ENCODE data around the gene NR2E1. TPM values are rescaled to one million over a fixed set of nuclear protein-coding genes. Genes with fewer than 3 reads are reported as not detected.

Gene NR2E1
- total RNA-seq, 1 experiment from 2014 or later, result not detected

DNA sequence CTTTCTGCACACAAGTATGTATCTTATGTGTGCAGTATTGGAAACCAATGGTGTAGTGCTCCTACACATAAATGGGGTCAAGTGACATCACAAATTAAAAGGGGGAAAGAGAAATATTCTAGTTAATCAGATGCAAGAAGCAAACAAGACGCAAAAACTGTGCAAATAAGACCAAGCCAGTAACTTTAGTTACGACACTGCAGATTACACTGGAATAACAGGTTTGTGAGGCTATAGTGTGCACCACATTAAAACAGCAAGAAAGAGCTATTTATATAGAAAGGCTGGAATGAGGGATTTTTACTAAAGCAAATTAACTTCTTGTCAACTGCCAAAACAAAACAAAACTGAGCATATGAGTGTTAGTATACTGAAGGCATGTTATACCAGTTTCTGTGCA lies 45.8 kb downstream of the NR2E1 start:
- H3T11ph ChIP-seq (ENCODE audit: low read length), result no peak overlapping the region
- Mint-ChIP-seq H3K4me1 (peaks cover 3 to 4% of the 10 kb centered on the region in 2 experiments; a peak in 2 of 4 replicates), H3K9me3 (no peaks in the 10 kb centered on the region), H3K4me3 (no peak overlapping the region), H3K36me3 (ENCODE audit: insufficient read depth in 1 of 3, low read depth in 3 of 3) (peaks cover 0 to 9% (median 6%) of the 10 kb centered on the region in 3 experiments; a peak in 3 of 7 replicates), H3K27me3 (ENCODE audit: low read depth) (no peaks in the 10 kb centered on the region), H3K27ac (no peak overlapping the region)
- no peak overlapping the region for H2BK120ac ChIP-seq (ENCODE audit: low read depth, low read length, poor library complexity, severe bottlenecking)
- H3K56ac ChIP-seq (ENCODE audit: insufficient read length, low read depth, low read length), result no peak overlapping the region
- H3K23me2 ChIP-seq (ENCODE audit: insufficient read length, low read depth, low read length, poor library complexity, severe bottlenecking), result no peaks in the 10 kb centered on the region
- H3K27me3 ChIP-seq (ENCODE audit: insufficient read depth, low read length), result no peaks in the 10 kb centered on the region
- no peak overlapping the region for H4K5ac ChIP-seq (ENCODE audit: insufficient read length, low read depth, low read length)
- H4K8ac ChIP-seq (replicated peaks; ENCODE audit: insufficient read length, low read depth, low read length), result no peak overlapping the region
- H3K4me2 ChIP-seq (ENCODE audit: insufficient read depth, insufficient read length, low read length), result no peak overlapping the region
- no peak overlapping the region for H3K14ac ChIP-seq (ENCODE audit: insufficient read depth, low read length)
- no peak overlapping the region for H2BK15ac ChIP-seq (ENCODE audit: low read depth, low read length)
- H3K18ac ChIP-seq (ENCODE audit: insufficient read length, low read depth, low read length), result no peak overlapping the region
- H3K4me1 ChIP-seq (ENCODE audit: insufficient read depth, low read length), result no peaks in the 10 kb centered on the region
- no peak overlapping the region for H2BK12ac ChIP-seq (ENCODE audit: insufficient read length, low read depth, low read length)
- no peak overlapping the region for H3K27ac ChIP-seq (ENCODE audit: insufficient read length, low read depth, low read length)
- no peak overlapping the region for H2AK5ac ChIP-seq (ENCODE audit: insufficient read length, low read length)
- TF ChIP-seq CTCF (conservative IDR thresholded peaks at IDR 0.05), result no peak
- no peak overlapping the region for H3K4ac ChIP-seq (ENCODE audit: low read depth, low read length)
- H3K9ac ChIP-seq (ENCODE audit: extremely low read depth, insufficient read length, low read length), result no peak overlapping the region
- H2BK20ac ChIP-seq (ENCODE audit: low read depth, low read length, poor library complexity, severe bottlenecking), result no peak overlapping the region
- no peaks in the 10 kb centered on the region for H3K9me3 ChIP-seq (ENCODE audit: control insufficient read depth, low read depth, low read length)
- no peak for DNase-seq
- WGBS (ENCODE audit: extremely low coverage, insufficient read length, low lambda C conversion rate), result no CpG with 5 or more reads among the region's 2 CpGs
- H4K91ac ChIP-seq (ENCODE audit: insufficient read length, low read depth, low read length), result no peak overlapping the region
- no peak overlapping the region for H2BK5ac ChIP-seq (ENCODE audit: insufficient read length, low read length)
- H2AFZ ChIP-seq (ENCODE audit: low read length), result no peak overlapping the region
- H3K23ac ChIP-seq (ENCODE audit: insufficient read length, low read depth, low read length), result no peak overlapping the region
- H3K79me2 ChIP-seq (ENCODE audit: insufficient read depth, low read length), result no peaks in the 10 kb centered on the region
- no peaks in the 10 kb centered on the region for H3K79me1 ChIP-seq (ENCODE audit: insufficient read depth, low read depth, low read length, poor library complexity, severe bottlenecking)
- no peaks in the 10 kb centered on the region for H4K20me1 ChIP-seq (ENCODE audit: control insufficient read depth, insufficient read depth, insufficient read length)
